Heart left ventricle (tissue), 16 donors: ENCODE measurements around the gene SPNS2. TPM values are rescaled to one million over a fixed set of nuclear protein-coding genes. Genes with fewer than 3 reads are reported as not detected.

Experiments used
- ATAC-seq, 4 donors: fragments of 200-7000 bp; cut with Tn5 transposase; one replicate each; pipeline ENCODE4 v1.9.1; 2020 to 2022; ENCODE audit warnings: moderate library complexity in 4 of 4, mild to moderate bottlenecking in 3 of 4, moderate number of reproducible peaks in 1 of 4
- DNase-seq, 5 donors: peaks; one replicate each; pipeline ENCODE4 v3.0.0-alpha.2; 2020
- H3K27ac ChIP-seq, 12 donors: fragments of 200-600 bp; sonication (generic) in 4 of 12; one replicate each; pipeline versions ENCODE4 v1.5.0 to v1.8.0; 2016 to 2022; ENCODE audit warnings: mild to moderate bottlenecking in 2 of 12
- H3K27me3 ChIP-seq, 9 donors: fragments of 200-600 bp; sonication (generic) in 2 of 9; one replicate each; pipeline versions ENCODE4 v1.5.1 to v1.8.0; 2016 to 2022; ENCODE audit warnings: mild to moderate bottlenecking in 3 of 9
- H3K36me3 ChIP-seq, 9 donors: fragments of 200-600 bp; sonication (generic) in 2 of 9; one replicate each; pipeline versions ENCODE4 v1.5.0 to v1.8.0; 2018 to 2022; ENCODE audit warnings: mild to moderate bottlenecking in 2 of 9
- H3K4me1 ChIP-seq, 12 donors: fragments of 200-600 bp; sonication (generic) in 4 of 12; one replicate each; pipeline versions ENCODE4 v1.5.0 to v1.8.0; 2016 to 2022; ENCODE audit warnings: mild to moderate bottlenecking in 3 of 12
- H3K4me3 ChIP-seq, 12 donors: fragments of 200-600 bp; sonication (generic) in 4 of 12; one replicate each; pipeline versions ENCODE4 v1.5.0 to v1.8.0; 2017 to 2022; ENCODE audit warnings: mild to moderate bottlenecking in 9 of 12, moderate library complexity in 4 of 12
- H3K9me3 ChIP-seq, 12 donors: fragments of 200-600 bp; sonication (generic) in 4 of 12; one replicate each; pipeline versions ENCODE4 v1.5.0 to v1.8.0; 2016 to 2022; ENCODE audit warnings: mild to moderate bottlenecking in 1 of 12
- POLR2A ChIP-seq, 2 donors: fragments of 450-650 bp; IDR thresholded peaks; one replicate each; pipeline ENCODE4 v1.6.1; 2017; ENCODE audit warnings: antibody characterized with exemption in 2 of 2, mild to moderate bottlenecking in 2 of 2, moderate library complexity in 2 of 2
- WGBS, 4 donors: extraction: QIAGEN DNeasy Blood & Tissue Kit in 2 of 4; methylation state at CpG; one replicate each; pipeline versions ENCODE4 v1.1.5 to v1.1.7; 2013 to 2018; 5-methylcytosine and 5-hydroxymethylcytosine counted together
- intact Hi-C, 10 donors: fragments of 100-400 bp; cut with DNase I; formaldehyde crosslinking; loops; one replicate each; pipeline versions ENCODE4 v1.11.1 to v1.14.2; 2022
- polyA plus RNA-seq, 2 donors: library from polyadenylated mRNA; stranded (reverse); fragments of 200-250 nt; gene quantifications; one replicate each; pipeline ENCODE4 v1.2.3, GENCODE V29; 2013
- total RNA-seq, 9 donors: library from RNA; depleted of rRNA in 2 of 9; stranded (reverse); fragments of >200 nt in 2 of 9; fragmentation: NEBNext Ultra II Directional in 3 of 9; extraction: Animal tissue kit (Norgen Biotek cat#: 25700) in 3 of 9; gene quantifications; one replicate each; pipeline versions ENCODE4 v1.1.0 to v1.2.4, GENCODE V29; 2016 to 2023
- TF ChIP-seq, protein P1 (sequence below), 12 donors: fragments of 200-600 bp; sonication (generic) in 4 of 12; IDR thresholded peaks; one replicate each; pipeline versions ENCODE4 v1.5.0 to v1.8.0; 2018 to 2022; ENCODE audit warnings: antibody characterized with exemption in 12 of 12, mild to moderate bottlenecking in 5 of 12
- donor health status: ischemic (EF 13 %, LVEDD 7.1; RV severe dilation, severe dysfunction).
- donor health status: healthy with polysubstance abuse.
- donor health status: DM: no; HTN: yes; CAD: no.
- donor health status: DM: no; HTN: no; CAD: no.
- donor health status: ischemic (EF 25% LVEDD 6.9; RV normal size, moderate dysfunction).
- donor health status: ischemic (EF 25% LVEDD 5.7; RV mildly dilated, moderate dysfunction).
- donor health status: healthy.
- donor health status: DM: yes; HTN: yes; CAD: no.
- donor health status: ischemic (EF 35%, LVEDD 5.7; RV mildly dilated, moderate dysfunction).
- donor health status: nonischemic (EF 11% LVEDD 7.7; RV severe dilation, severe dysfunction).
- donor health status: DM: yes; HTN: yes; CAD: no.
- donor health status: PGD.
- donor health status: ischemic (EF 29% LVEDD 5.4; RV normal size, mild dysfunction).
- donor health status: nonischemic (EF 23%, LVEDD 6.1; RV moderate dilation, normal function).

The SPNS2 gene
- total and polyA plus RNA-seq, 11 donors: 6.4 to 22.0 (median 13.3) TPM

DNA sequence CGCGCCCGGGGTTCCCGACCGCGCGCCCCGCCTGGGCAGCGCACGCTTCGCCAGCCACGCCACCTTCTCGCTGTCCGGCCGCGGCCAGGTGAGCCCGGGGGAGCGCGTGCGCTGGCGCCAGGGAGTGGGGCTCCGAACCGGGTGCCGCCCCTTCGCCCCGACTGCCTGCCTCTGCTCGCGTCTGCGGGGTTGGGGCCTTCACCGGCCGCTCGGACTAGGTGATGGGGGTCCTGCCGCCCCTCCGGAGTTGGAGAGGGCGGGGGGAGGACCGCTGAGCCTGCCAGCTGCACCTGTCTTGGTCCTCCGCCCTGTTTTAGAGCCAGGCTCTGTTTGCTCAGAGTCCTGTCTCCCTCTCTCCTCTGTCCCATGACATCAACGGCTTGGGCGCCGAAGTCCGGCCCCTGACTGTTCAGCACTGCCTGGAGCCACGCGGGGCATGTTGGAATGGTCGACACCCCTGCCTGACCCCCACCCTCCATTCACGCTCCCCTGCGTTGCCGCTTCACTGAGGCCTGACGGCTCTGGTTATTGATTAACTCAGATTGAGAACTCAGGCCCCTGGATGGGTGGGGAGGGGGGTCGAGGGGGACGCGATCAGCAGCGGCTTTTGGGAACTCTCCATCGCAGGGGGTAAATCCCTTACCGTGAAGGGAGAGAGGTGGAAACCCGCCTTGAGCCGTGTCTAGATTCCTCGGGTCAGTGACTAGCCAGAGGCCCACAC, 86.4 kb downstream of the SPNS2 start:
- no peak for TF ChIP-seq POLR2A (IDR thresholded peaks at IDR 0.05)
- TF ChIP-seq, protein P1, sequence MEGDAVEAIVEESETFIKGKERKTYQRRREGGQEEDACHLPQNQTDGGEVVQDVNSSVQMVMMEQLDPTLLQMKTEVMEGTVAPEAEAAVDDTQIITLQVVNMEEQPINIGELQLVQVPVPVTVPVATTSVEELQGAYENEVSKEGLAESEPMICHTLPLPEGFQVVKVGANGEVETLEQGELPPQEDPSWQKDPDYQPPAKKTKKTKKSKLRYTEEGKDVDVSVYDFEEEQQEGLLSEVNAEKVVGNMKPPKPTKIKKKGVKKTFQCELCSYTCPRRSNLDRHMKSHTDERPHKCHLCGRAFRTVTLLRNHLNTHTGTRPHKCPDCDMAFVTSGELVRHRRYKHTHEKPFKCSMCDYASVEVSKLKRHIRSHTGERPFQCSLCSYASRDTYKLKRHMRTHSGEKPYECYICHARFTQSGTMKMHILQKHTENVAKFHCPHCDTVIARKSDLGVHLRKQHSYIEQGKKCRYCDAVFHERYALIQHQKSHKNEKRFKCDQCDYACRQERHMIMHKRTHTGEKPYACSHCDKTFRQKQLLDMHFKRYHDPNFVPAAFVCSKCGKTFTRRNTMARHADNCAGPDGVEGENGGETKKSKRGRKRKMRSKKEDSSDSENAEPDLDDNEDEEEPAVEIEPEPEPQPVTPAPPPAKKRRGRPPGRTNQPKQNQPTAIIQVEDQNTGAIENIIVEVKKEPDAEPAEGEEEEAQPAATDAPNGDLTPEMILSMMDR (IDR thresholded peaks at IDR 0.05): no peak
- Histone ChIP-seq H3K36me3 (no peaks in the 10 kb centered on the region), H3K27me3 (peaks cover 0 to 30% (median 10%) of the 10 kb centered on the region in 9 donors), H3K27ac (peak overlapping the region in 8 of 12 donors; percentile 46 to 86 (median 81)), H3K4me1 (peaks cover 0 to 76% (median 22%) of the 10 kb centered on the region in 12 donors), H3K9me3 (no peaks in the 10 kb centered on the region), H3K4me3 (peak overlapping the region; percentile 53 to 72 (median 62))
- no peak for DNase-seq
- intact Hi-C loops: loop anchor here in 1 of 10 donors (2.0 kb wide), 1 partner anchor 40 kb away; no protein-coding TSS in a partner anchor
- no peak for ATAC-seq
- WGBS, 4 donors: 31 to 51% (median 32%) methylated on average over 40 to 57 of the region's 57 CpGs

DNA sequence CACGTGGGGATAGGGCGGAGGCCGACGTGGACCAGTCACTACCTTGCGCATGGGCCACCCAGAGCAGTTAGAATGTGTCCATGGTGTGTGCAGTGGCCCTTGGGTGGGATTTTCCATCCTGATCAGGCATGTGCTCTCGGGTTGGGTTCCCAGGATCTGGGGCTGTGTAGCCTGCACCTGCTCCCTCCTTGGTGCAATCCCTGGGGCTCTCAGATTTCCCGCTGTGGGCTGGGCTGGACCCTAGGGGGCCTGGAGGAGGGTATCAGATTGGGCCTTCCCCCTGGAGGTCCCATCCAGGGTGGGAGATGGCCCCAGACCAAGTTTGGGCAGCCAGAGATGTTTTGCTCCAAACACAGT, 86.9 kb downstream of the SPNS2 start:
- Histone ChIP-seq H3K4me1 (peaks cover 0 to 81% (median 22%) of the 10 kb centered on the region in 12 donors), H3K4me3 (peak overlapping the region in 7 of 12 donors; percentile 12 to 63 (median 58)), H3K27me3 (peaks cover 0 to 30% (median 10%) of the 10 kb centered on the region in 9 donors), H3K36me3 (no peaks in the 10 kb centered on the region), H3K9me3 (no peaks in the 10 kb centered on the region), H3K27ac (peak overlapping the region in 4 of 12 donors; percentile 46 to 86 (median 78))
- intact Hi-C loops: loop anchor here in 1 of 10 donors (2.0 kb wide), 1 partner anchor 39 kb away; no protein-coding TSS in a partner anchor
- WGBS, 4 donors: 83 to 90% (median 87%) methylated on average over 6 to 7 of the region's 7 CpGs
- no peak for TF ChIP-seq POLR2A (IDR thresholded peaks at IDR 0.05)
- TF ChIP-seq, protein P1 (IDR thresholded peaks at IDR 0.05): no peak
- DNase-seq: no peak
- no peak for ATAC-seq

DNA sequence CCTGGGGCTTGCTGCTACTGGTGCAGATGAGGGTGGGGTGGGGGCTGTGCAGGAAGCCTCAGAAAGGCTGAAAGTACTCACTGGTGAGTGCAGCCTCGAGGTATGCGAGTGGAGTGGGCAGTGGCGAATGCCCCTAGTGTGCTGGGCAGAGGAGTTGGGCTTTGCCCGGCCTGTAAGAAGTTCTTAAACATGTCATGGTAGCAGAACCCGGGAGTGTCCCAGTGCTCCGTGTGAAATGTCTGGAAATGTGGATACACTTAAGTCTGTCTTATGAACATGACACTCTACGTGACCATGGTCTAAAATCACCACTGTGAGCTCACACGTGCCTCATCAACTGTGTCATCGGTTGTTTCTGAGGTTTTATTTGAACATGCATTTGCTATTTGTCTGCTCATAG, 87.4 kb downstream of the SPNS2 start:
- Histone ChIP-seq H3K9me3 (no peaks in the 10 kb centered on the region), H3K4me1 (peaks cover 0 to 85% (median 22%) of the 10 kb centered on the region in 12 donors), H3K27me3 (peaks cover 0 to 30% (median 10%) of the 10 kb centered on the region in 9 donors), H3K36me3 (no peaks in the 10 kb centered on the region), H3K27ac (peak overlapping the region in 3 of 12 donors; percentile 46 to 86 (median 84)), H3K4me3 (peak overlapping the region in 1 of 12 donors; percentile 57)
- no peak for ATAC-seq
- no peak for DNase-seq
- no peak for TF ChIP-seq POLR2A (IDR thresholded peaks at IDR 0.05)
- TF ChIP-seq, protein P1 (IDR thresholded peaks at IDR 0.05): no peak
- WGBS, 4 donors: 85 to 92% (median 88%) methylated on average over 9 of the region's 9 CpGs
- intact Hi-C loops: loop anchor here in 1 of 10 donors (2.0 kb wide), 1 partner anchor 15 kb away; no protein-coding TSS in a partner anchor

DNA sequence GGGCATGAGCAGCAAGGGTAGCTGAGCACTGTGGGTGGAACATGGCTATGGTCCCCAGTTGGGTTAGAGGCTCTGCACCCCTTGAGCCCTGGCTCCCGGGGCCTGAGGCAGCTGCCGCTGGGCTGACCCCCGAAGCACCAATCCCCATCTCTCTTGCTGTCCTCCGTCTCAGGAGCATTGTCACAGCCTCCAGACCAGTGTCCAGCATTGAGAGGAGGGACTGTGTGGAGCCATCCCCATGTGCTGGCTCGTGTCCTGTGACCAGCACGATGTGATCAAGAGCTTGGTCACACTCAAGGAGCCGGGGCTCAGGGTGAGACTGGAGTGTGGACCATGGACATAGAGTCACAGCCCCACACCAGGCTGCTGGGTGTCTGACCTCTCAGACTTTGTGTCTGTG, 88.5 kb downstream of the SPNS2 start:
- Histone ChIP-seq H3K4me3 (peak overlapping the region in 2 of 12 donors; percentile 19 to 34), H3K36me3 (no peaks in the 10 kb centered on the region), H3K4me1 (peaks cover 0 to 92% (median 23%) of the 10 kb centered on the region in 12 donors), H3K27me3 (peaks cover 0 to 29% (median 7%) of the 10 kb centered on the region in 9 donors), H3K9me3 (no peaks in the 10 kb centered on the region), H3K27ac (peak overlapping the region; percentile 58 to 86 (median 74))
- intact Hi-C loops: loop anchor here in 1 of 10 donors (2.0 kb wide), 1 partner anchor 14 kb away; no protein-coding TSS in a partner anchor
- DNase-seq (no peak), ATAC-seq (no peak)
- WGBS, 4 donors: 82 to 94% (median 88%) methylated on average over 5 to 7 of the region's 7 CpGs
- TF ChIP-seq POLR2A (IDR thresholded peaks at IDR 0.05): no peak
- TF ChIP-seq, protein P1 (IDR thresholded peaks at IDR 0.05): no peak
